Activated CD8-positive, alpha-beta memory T cell treated with anti-CD3 and anti-CD28 coated beads for 48 hours (primary cell): ENCODE results near the gene ETV5.
A peak's percentile ranks its signal among the peaks of the same experiment; 100 is the strongest.

Experiments used
- DNase-seq, 3 experiments: peaks; one replicate each; pipeline ENCODE4 v3.0.0-alpha.2; 2020; ENCODE audit warnings: low read depth in 2 of 3, low spot score in 2 of 3

The ETV5 gene

GRCh38 chr3:186108941-186109865 lies at the start of gene ETV5:
TSS of gene ETV5 (minus strand) at chr3:186109089. CDS start at chr3:186105868, 3,221 bp downstream.
- peak; percentile 73 to 89 (median 87) for DNase-seq

GRCh38 chr3:186154641-186155040 lies 45.8 kb upstream of the ETV5 start:
- no peak for DNase-seq

GRCh38 chr3:186152889-186153292 lies 44.0 kb upstream of the ETV5 start:
- no peak for DNase-seq

- DNase-seq, result no peak
Measured at GRCh38 chr3:186152361-186152798, 43.5 kb upstream of the ETV5 start.

- DNase-seq, result no peak
Measured at GRCh38 chr3:186151077-186151971, 42.4 kb upstream of the ETV5 start.

GRCh38 chr3:186150041-186150830 lies 41.3 kb upstream of the ETV5 start:
- DNase-seq, result no peak

- no peak for DNase-seq
Measured at GRCh38 chr3:186149319-186149960, 40.6 kb upstream of the ETV5 start.

GRCh38 chr3:186144257-186144656 lies 35.4 kb upstream of the ETV5 start:
- no peak for DNase-seq

- DNase-seq, result no peak
Measured at GRCh38 chr3:186143250-186143649, 34.4 kb upstream of the ETV5 start.

- DNase-seq, result no peak
Measured at GRCh38 chr3:186142393-186142932, 33.6 kb upstream of the ETV5 start.

GRCh38 chr3:186141790-186142189 lies 32.9 kb upstream of the ETV5 start:
- no peak for DNase-seq

- DNase-seq, result no peak
Measured at GRCh38 chr3:186138272-186138981, 29.5 kb upstream of the ETV5 start.

GRCh38 chr3:186137051-186137685 lies 28.3 kb upstream of the ETV5 start:
- no peak for DNase-seq

- DNase-seq, result no peak
Measured at GRCh38 chr3:186133980-186134379, 25.1 kb upstream of the ETV5 start.

- DNase-seq, result no peak
Measured at GRCh38 chr3:186132487-186132886, 23.6 kb upstream of the ETV5 start.

- no peak for DNase-seq
Measured at GRCh38 chr3:186129206-186129605, 20.3 kb upstream of the ETV5 start.

- no peak for DNase-seq
Measured at GRCh38 chr3:186128158-186128557, 19.3 kb upstream of the ETV5 start.

- DNase-seq, result no peak
Measured at GRCh38 chr3:186127463-186127862, 18.6 kb upstream of the ETV5 start.

GRCh38 chr3:186125118-186125517 lies 16.2 kb upstream of the ETV5 start:
- DNase-seq, result no peak
